Small intestine (tissue), 7 donors: Measurements from ENCODE around the gene EHBP1. TPM values are rescaled to one million over a fixed set of nuclear protein-coding genes. Genes with fewer than 3 reads are reported as not detected.

Experiments
- DNase-seq, 2 donors: peaks; one replicate each; pipeline versions ENCODE4 v3.0.0 to v3.0.0-alpha.2; 2013
- FAIRE-seq: peaks from 2 replicates; lab custom pipeline; 2012; peaks lifted over from hg19 to GRCh38; lab: Jason Lieb, UNC
- H3K27ac ChIP-seq, 3 donors: one replicate each; pipeline ENCODE4 v1.5.1; 2013; ENCODE audit warnings: low read length in 2 of 3, mild to moderate bottlenecking in 2 of 3, control low read depth in 1 of 3, inconsistent platforms in 1 of 3, low read depth in 1 of 3, moderate library complexity in 1 of 3
- H3K27me3 ChIP-seq, 3 donors: one replicate each; pipeline ENCODE4 v1.6.1; 2013; ENCODE audit warnings: low read length in 3 of 3, inconsistent platforms in 1 of 3; ENCODE audit not compliant: control insufficient read depth in 3 of 3, insufficient read depth in 3 of 3
- H3K36me3 ChIP-seq, 3 donors: one replicate each; pipeline ENCODE4 v1.6.1; 2013; ENCODE audit warnings: low read length in 3 of 3, inconsistent platforms in 1 of 3, low read depth in 1 of 3, mild to moderate bottlenecking in 1 of 3, moderate library complexity in 1 of 3; ENCODE audit not compliant: control insufficient read depth in 3 of 3, insufficient read depth in 2 of 3
- H3K4me1 ChIP-seq, 3 donors: one replicate each; pipeline ENCODE4 v1.6.1; 2013; ENCODE audit warnings: low read length in 2 of 3, inconsistent platforms in 1 of 3, low read depth in 1 of 3, mild to moderate bottlenecking in 1 of 3, moderate library complexity in 1 of 3; ENCODE audit not compliant: control insufficient read depth in 3 of 3, insufficient read depth in 2 of 3
- H3K4me3 ChIP-seq, 3 donors: one replicate each; pipeline ENCODE4 v1.5.1; 2013; ENCODE audit warnings: low read length in 3 of 3, control low read depth in 1 of 3, inconsistent platforms in 1 of 3, low read depth in 1 of 3, mild to moderate bottlenecking in 1 of 3, moderate library complexity in 1 of 3
- H3K9me3 ChIP-seq, 2 donors: one replicate each; pipeline ENCODE4 v1.6.1; 2013; ENCODE audit warnings: low read depth in 1 of 2, low read length in 1 of 2; ENCODE audit not compliant: control insufficient read depth in 2 of 2, insufficient read depth in 1 of 2
- WGBS, 3 donors: extraction: QIAGEN DNeasy Blood & Tissue Kit; methylation state at CpG; one replicate each; pipeline ENCODE4 v1.1.7; 2013; 5-methylcytosine and 5-hydroxymethylcytosine counted together
- polyA plus RNA-seq, 4 donors: library from polyadenylated mRNA; stranded (reverse) in 3 of 4; unstranded in 1 of 4; fragments of 200-250 nt in 3 of 4; fragments of 120-200 nt in 1 of 4; gene quantifications; one replicate each; pipeline versions ENCODE4 v1.2.1 to v1.2.3, GENCODE V29; 2013
- donor health status: healthy with polysubstance abuse.
- donor health status: control.
- donor health status: control.
- donor health status: Bipolar disorder and iron deficiency.
- donor health status: healthy.

Gene EHBP1
- polyA plus RNA-seq, 4 donors, result 11.0 to 29.7 (median 11.5) TPM

GRCh38 chr2:63029058-63029457 lies 323.5 kb downstream of the EHBP1 start:
- no peak overlapping the region for H3K27ac ChIP-seq
- H3K27me3 ChIP-seq, result no peaks in the 10 kb centered on the region
- WGBS, 3 donors, result 93 to 100% (median 95%) methylated on average over 1 of the region's 1 CpG
- H3K4me1 ChIP-seq, result no peaks in the 10 kb centered on the region
- H3K4me3 ChIP-seq, result no peak overlapping the region
- H3K36me3 ChIP-seq, result no peaks in the 10 kb centered on the region
- H3K9me3 ChIP-seq, result no peaks in the 10 kb centered on the region
- DNase-seq, result no peak
- FAIRE-seq, result no peak

- WGBS, 3 donors, result 93 to 95% (median 95%) methylated on average over 4 of the region's 4 CpGs
- no peaks in the 10 kb centered on the region for H3K9me3 ChIP-seq
- H3K27me3 ChIP-seq, result no peaks in the 10 kb centered on the region
- no peaks in the 10 kb centered on the region for H3K36me3 ChIP-seq
- no peak overlapping the region for H3K4me3 ChIP-seq
- no peaks in the 10 kb centered on the region for H3K4me1 ChIP-seq
- FAIRE-seq, result no peak
- no peak for DNase-seq
- no peak overlapping the region for H3K27ac ChIP-seq
Observed at GRCh38 chr2:63034526-63034925, 329.0 kb downstream of the EHBP1 start.

- H3K9me3 ChIP-seq, result no peaks in the 10 kb centered on the region
- DNase-seq (no peak), FAIRE-seq (peak; percentile 19)
- WGBS, 3 donors, result 91 to 99% (median 95%) methylated on average over 2 of the region's 2 CpGs
- no peaks in the 10 kb centered on the region for H3K4me1 ChIP-seq
- no peak overlapping the region for H3K4me3 ChIP-seq
- H3K36me3 ChIP-seq, result no peaks in the 10 kb centered on the region
- H3K27ac ChIP-seq, result no peak overlapping the region
- H3K27me3 ChIP-seq, result no peaks in the 10 kb centered on the region
Observed at GRCh38 chr2:63035169-63035568, 329.7 kb downstream of the EHBP1 start.

GRCh38 chr2:63035660-63036059 lies 330.1 kb downstream of the EHBP1 start:
- H3K27ac ChIP-seq, result no peak overlapping the region
- no peaks in the 10 kb centered on the region for H3K4me1 ChIP-seq
- DNase-seq (no peak), FAIRE-seq (no peak)
- H3K36me3 ChIP-seq, result no peaks in the 10 kb centered on the region
- H3K9me3 ChIP-seq, result no peaks in the 10 kb centered on the region
- H3K27me3 ChIP-seq, result no peaks in the 10 kb centered on the region
- H3K4me3 ChIP-seq, result no peak overlapping the region
- 94 to 97% (median 95%) methylated on average over 4 of the region's 4 CpGs for WGBS, 3 donors

GRCh38 chr2:63038034-63038433 lies 332.5 kb downstream of the EHBP1 start:
- Histone ChIP-seq H3K4me1 (no peaks in the 10 kb centered on the region), H3K27ac (no peak overlapping the region), H3K9me3 (no peaks in the 10 kb centered on the region), H3K27me3 (no peaks in the 10 kb centered on the region), H3K4me3 (no peak overlapping the region), H3K36me3 (no peaks in the 10 kb centered on the region)
- DNase-seq, result no peak
- WGBS, 3 donors, result 92 to 97% (median 95%) methylated on average over 4 of the region's 4 CpGs
- FAIRE-seq, result no peak

- H3K4me3 ChIP-seq, result no peak overlapping the region
- peaks cover 0 to 10% (median 0%) of the 10 kb centered on the region in 3 donors for H3K36me3 ChIP-seq
- H3K9me3 ChIP-seq, result no peaks in the 10 kb centered on the region
- DNase-seq (no peak), FAIRE-seq (no peak)
- WGBS, 3 donors, result 95 to 100% (median 100%) methylated on average over 1 of the region's 1 CpG
- no peaks in the 10 kb centered on the region for H3K4me1 ChIP-seq
- peaks cover 0 to 8% (median 7%) of the 10 kb centered on the region in 3 donors for H3K27me3 ChIP-seq
- no peak overlapping the region for H3K27ac ChIP-seq
Observed at GRCh38 chr2:63040586-63040985, 335.1 kb downstream of the EHBP1 start.

- Histone ChIP-seq H3K4me1 (no peaks in the 10 kb centered on the region), H3K27me3 (peaks cover 0 to 11% (median 7%) of the 10 kb centered on the region in 3 donors), H3K4me3 (no peak overlapping the region), H3K9me3 (no peaks in the 10 kb centered on the region), H3K27ac (no peak overlapping the region), H3K36me3 (peaks cover 0 to 10% (median 0%) of the 10 kb centered on the region in 3 donors)
- 97 to 100% (median 97%) methylated on average over 1 of the region's 1 CpG for WGBS, 3 donors
- no peak for FAIRE-seq
- DNase-seq, result no peak
Observed at GRCh38 chr2:63041592-63041991, 336.1 kb downstream of the EHBP1 start.

GRCh38 chr2:63044362-63045327 lies 339.1 kb downstream of the EHBP1 start:
- Histone ChIP-seq H3K4me3 (no peak overlapping the region), H3K4me1 (peaks cover 2 to 21% (median 2%) of the 10 kb centered on the region in 3 donors), H3K27ac (no peak overlapping the region), H3K27me3 (peaks cover 0 to 41% (median 25%) of the 10 kb centered on the region in 3 donors), H3K36me3 (peaks cover 0 to 10% (median 0%) of the 10 kb centered on the region in 3 donors), H3K9me3 (peaks cover 0 to 4% of the 10 kb centered on the region in 2 donors)
- 95 to 98% (median 97%) methylated on average over 36 of the region's 36 CpGs for WGBS, 3 donors
- FAIRE-seq (no peak), DNase-seq (no peak)
